ENCODE results near the gene AMFR. TPM values are rescaled to one million over a fixed set of nuclear protein-coding genes. Genes with fewer than 3 reads are reported as not detected.

Gene AMFR
- total and polyA plus RNA-seq, 2 of the 13 experiments (the other 11 are each of a cell fraction or from before 2014, with no cell fraction given): 52.9 to 108 TPM

- H3K4me3 ChIP-seq (replicated peaks in 1 of 3; ENCODE audit: insufficient read depth in 1 of 3, low read depth in 2 of 3, low read length in 3 of 3): no peak overlapping the region
- no peaks in the 10 kb centered on the region for H4K20me1 ChIP-seq (ENCODE audit: insufficient read depth, low read length)
- no peak overlapping the region for H2AFZ ChIP-seq (ENCODE audit: low read length)
- 94% methylated on average over 14 of the region's 15 CpGs for WGBS (ENCODE audit: low lambda C conversion rate)
- BruUV-seq (replicated peaks): TSS peak; percentile 23
- no peaks in the 10 kb centered on the region for H3K9me3 ChIP-seq (ENCODE audit: low read length)
- CTCF ChIA-PET (ENCODE audit: low intra/inter-chr PET ratio, low total read pairs): no interaction called here
- H3K4me2 ChIP-seq (ENCODE audit: low read depth, low read length): no peak overlapping the region
- peaks cover 10% of the 10 kb centered on the region; the same call in 1 of the 2 replicates for H3K4me1 ChIP-seq (ENCODE audit: insufficient read depth, low read length)
- H3K36me3 ChIP-seq (replicated peaks in 1 of 2; ENCODE audit: control insufficient read depth in 1 of 2, insufficient read depth in 2 of 2, low read length in 2 of 2): peaks cover 23 to 47% of the 10 kb centered on the region in 2 experiments
- DNase-seq (ENCODE audit: low spot score) (no peak), ATAC-seq (no peak), FAIRE-seq (no peak)
- POLR2A ChIA-PET: interaction anchor here (0.6 kb wide), 1 partner anchor 384 kb away, joined by 3 read pairs; no protein-coding TSS in a partner anchor
- no peak overlapping the region for H3K27ac ChIP-seq (ENCODE audit: extremely low read length, insufficient read depth, low read length)
- in situ Hi-C loops (cut with HindIII; ENCODE audit: extremely low pct_ligation_motif_present, low pct_unique_long_range_greater_than_20kb) (no loop called here), intact Hi-C loops (cut with micrococcal nuclease; ENCODE audit: unreplicated experiment) (no loop called here)
- H3K79me2 ChIP-seq (ENCODE audit: insufficient read depth, low read length): no peaks in the 10 kb centered on the region
- H3K27me3 ChIP-seq (ENCODE audit: control insufficient read depth in 1 of 2, insufficient read depth in 2 of 2, low read length in 2 of 2): no peaks in the 10 kb centered on the region
- TF ChIP-seq ZBTB34 (CRISPR knock-in tag; IDR thresholded peaks at IDR 0.05) (no peak), ZNF12 (CRISPR knock-in tag; IDR thresholded peaks at IDR 0.05) (no peak), HIC2 (CRISPR knock-in tag; IDR thresholded peaks at IDR 0.05; ENCODE audit: low read depth) (no peak), ZNF788 (CRISPR knock-in tag; IDR thresholded peaks at IDR 0.05; ENCODE audit: borderline replicate concordance) (no peak), GMEB1 (CRISPR knock-in tag; IDR thresholded peaks at IDR 0.05; ENCODE audit: borderline replicate concordance) (no peak), CENPX (CRISPR knock-in tag; IDR thresholded peaks at IDR 0.05) (no peak), MXD4 (CRISPR knock-in tag; IDR thresholded peaks at IDR 0.05) (no peak), ZNF383 (CRISPR knock-in tag; IDR thresholded peaks at IDR 0.05; ENCODE audit: borderline replicate concordance) (no peak), ZNF530 (CRISPR knock-in tag; IDR thresholded peaks at IDR 0.05; ENCODE audit: low read depth) (no peak), HNRNPH1 (optimal IDR thresholded peaks at IDR 0.05; ENCODE audit: low read depth, low read length) (no peak), HNF4A (CRISPR knock-in tag; IDR thresholded peaks at IDR 0.05) (no peak), ZFP36 (IDR thresholded peaks at IDR 0.05; ENCODE audit: borderline replicate concordance, low read depth, low read length, partially characterized antibody) (no peak), HOXA9 (CRISPR knock-in tag; IDR thresholded peaks at IDR 0.05; ENCODE audit: borderline replicate concordance) (no peak), KDM3A (CRISPR knock-in tag; IDR thresholded peaks at IDR 0.05; ENCODE audit: low read depth) (no peak), ZNF326 (CRISPR knock-in tag; IDR thresholded peaks at IDR 0.05; ENCODE audit: borderline replicate concordance) (no peak)
- no peak overlapping the region for H3K9ac ChIP-seq (ENCODE audit: insufficient read depth, low read depth, low read length)
Observed at GRCh38 chr16:56362057-56362655, 63.2 kb downstream of the AMFR start.
